H1 (cell line): ENCODE results near the gene TP53BP1.

ENCODE experiments used
- BACH1 ChIP-seq: IDR thresholded peaks from 2 replicates; pipeline ENCODE4 v1.6.1; 2012; ENCODE audit warnings: low read length, improper control_type of control experiment
- CHD2 ChIP-seq: IDR thresholded peaks from 2 replicates; pipeline ENCODE4 v1.6.1; 2012; ENCODE audit warnings: low read length, improper control_type of control experiment
- JUND ChIP-seq: IDR thresholded peaks from 2 replicates; pipeline ENCODE4 v1.6.1; 2011; ENCODE audit warnings: mild to moderate bottlenecking, improper control_type of control experiment, low read length
- POLR2A ChIP-seq, 2 experiments: IDR thresholded peaks; 1 replicate in 1 of 2; 2 replicates in 1 of 2; pipeline ENCODE4 v1.6.1; 2011; ENCODE audit warnings: low read depth in 2 of 2, low read length in 2 of 2, mild to moderate bottlenecking in 2 of 2; ENCODE audit errors: control extremely low read depth in 1 of 2
- TF ChIP-seq, protein P1 (sequence below), 3 experiments: IDR thresholded peaks; 1 replicate in 2 of 3; 2 replicates in 1 of 3; pipeline versions ENCODE4 v1.5.1 to v1.6.1; 2011; ENCODE audit warnings: low read length in 3 of 3, mild to moderate bottlenecking in 3 of 3, inconsistent platforms in 2 of 3, low read depth in 1 of 3, moderate library complexity in 1 of 3; ENCODE audit not compliant: insufficient read depth in 1 of 3; ENCODE audit errors: control extremely low read depth in 1 of 3

DNA sequence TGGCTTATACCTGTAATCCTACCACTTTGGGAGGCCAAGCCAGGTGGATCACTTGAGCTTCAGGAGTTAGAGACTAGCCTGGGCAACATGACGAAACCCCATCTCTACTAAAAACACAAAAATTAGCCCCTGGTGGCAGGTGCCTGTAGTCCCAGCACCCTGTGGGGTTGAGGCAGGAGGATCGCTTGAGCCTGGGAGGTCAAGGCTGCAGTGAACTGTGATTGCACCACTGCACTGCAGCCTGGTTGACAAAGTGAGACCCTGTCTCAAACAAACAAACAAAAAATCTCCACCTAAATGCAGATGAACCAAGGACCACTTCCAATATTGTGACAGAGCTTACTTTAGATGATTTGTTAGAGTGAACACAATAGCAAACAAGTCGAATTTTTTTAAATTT, 53.7 kb downstream of the TP53BP1 start:
- TF ChIP-seq, protein P1, sequence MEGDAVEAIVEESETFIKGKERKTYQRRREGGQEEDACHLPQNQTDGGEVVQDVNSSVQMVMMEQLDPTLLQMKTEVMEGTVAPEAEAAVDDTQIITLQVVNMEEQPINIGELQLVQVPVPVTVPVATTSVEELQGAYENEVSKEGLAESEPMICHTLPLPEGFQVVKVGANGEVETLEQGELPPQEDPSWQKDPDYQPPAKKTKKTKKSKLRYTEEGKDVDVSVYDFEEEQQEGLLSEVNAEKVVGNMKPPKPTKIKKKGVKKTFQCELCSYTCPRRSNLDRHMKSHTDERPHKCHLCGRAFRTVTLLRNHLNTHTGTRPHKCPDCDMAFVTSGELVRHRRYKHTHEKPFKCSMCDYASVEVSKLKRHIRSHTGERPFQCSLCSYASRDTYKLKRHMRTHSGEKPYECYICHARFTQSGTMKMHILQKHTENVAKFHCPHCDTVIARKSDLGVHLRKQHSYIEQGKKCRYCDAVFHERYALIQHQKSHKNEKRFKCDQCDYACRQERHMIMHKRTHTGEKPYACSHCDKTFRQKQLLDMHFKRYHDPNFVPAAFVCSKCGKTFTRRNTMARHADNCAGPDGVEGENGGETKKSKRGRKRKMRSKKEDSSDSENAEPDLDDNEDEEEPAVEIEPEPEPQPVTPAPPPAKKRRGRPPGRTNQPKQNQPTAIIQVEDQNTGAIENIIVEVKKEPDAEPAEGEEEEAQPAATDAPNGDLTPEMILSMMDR (IDR thresholded peaks at IDR 0.05; ENCODE audit: control extremely low read depth in 1 of 3, insufficient read depth in 1 of 3, low read depth in 1 of 3, low read length in 3 of 3): no peak
- no peak for TF ChIP-seq JUND
- no peak for TF ChIP-seq BACH1
- TF ChIP-seq POLR2A (IDR thresholded peaks at IDR 0.05; ENCODE audit: control extremely low read depth in 1 of 2, low read depth in 2 of 2, low read length in 2 of 2): no peak
- TF ChIP-seq CHD2: no peak
